ENCODE measurements around the gene SMPD4.
"Not testable (repeated sequence)": the region's sequence is repeated elsewhere in the genome, so short reads cannot be mapped to it uniquely, and the experiment has no call there.

The SMPD4 gene

GRCh38 chr2:130150181-130151144 is 30.9 kb downstream of the SMPD4 start:
- Histone ChIP-seq H3K9me3 (ENCODE audit: low read length) (no peaks in the 10 kb centered on the region), H3K27me3 (ENCODE audit: insufficient read depth, low read length) (no peaks in the 10 kb centered on the region), H3K4me3 (ENCODE audit: low read length) (no peak overlapping the region), H2AFZ (ENCODE audit: low read depth, low read length) (no peak overlapping the region), H3K4me1 (ENCODE audit: insufficient read depth, low read length) (no peaks in the 10 kb centered on the region), H3K36me3 (ENCODE audit: insufficient read depth, low read length) (peaks cover 22% of the 10 kb centered on the region)

GRCh38 chr2:130148515-130148914 is 32.9 kb downstream of the SMPD4 start:
- not testable (repeated sequence) for H3K27me3 ChIP-seq (ENCODE audit: insufficient read depth, low read length); H3K4me3 ChIP-seq (ENCODE audit: low read length); H2AFZ ChIP-seq (ENCODE audit: low read depth, low read length); H3K4me1 ChIP-seq (ENCODE audit: insufficient read depth, low read length); H3K9me3 ChIP-seq (ENCODE audit: low read length)
- H3K36me3 ChIP-seq (ENCODE audit: insufficient read depth, low read length), result peaks cover 11% of the 10 kb centered on the region

- not testable (repeated sequence) for H3K27me3 ChIP-seq (ENCODE audit: insufficient read depth, low read length)
Measured at GRCh38 chr2:130145006-130145414, 36.4 kb downstream of the SMPD4 start, which contains the start of gene CCDC74B. CCDC74B (minus strand) TSS chr2:130145112; CDS start chr2:130144996, 116 bp downstream.

GRCh38 chr2:130143266-130144039 is 37.9 kb downstream of the SMPD4 start:
- H3K4me3 ChIP-seq (ENCODE audit: low read length); H3K9me3 ChIP-seq (ENCODE audit: low read length); H2AFZ ChIP-seq (ENCODE audit: low read depth, low read length); H3K27me3 ChIP-seq (ENCODE audit: insufficient read depth, low read length); H3K4me1 ChIP-seq (ENCODE audit: insufficient read depth, low read length); H3K36me3 ChIP-seq (ENCODE audit: insufficient read depth, low read length): not testable (repeated sequence)

More at GRCh38 chr2:130145006-130145414, 36.4 kb downstream of the SMPD4 start, which contains the start of gene CCDC74B:
- peak within 1 kb of the TSS; percentile 34 for H3K4me3 ChIP-seq (ENCODE audit: low read length)
- H3K36me3 ChIP-seq (ENCODE audit: insufficient read depth, low read length); H3K9me3 ChIP-seq (ENCODE audit: low read length); H2AFZ ChIP-seq (ENCODE audit: low read depth, low read length); H3K4me1 ChIP-seq (ENCODE audit: insufficient read depth, low read length): not testable (repeated sequence)

GRCh38 chr2:130142396-130143265 is 38.8 kb downstream of the SMPD4 start:
- H3K9me3 ChIP-seq (ENCODE audit: low read length); H3K4me1 ChIP-seq (ENCODE audit: insufficient read depth, low read length); H3K4me3 ChIP-seq (ENCODE audit: low read length); H3K36me3 ChIP-seq (ENCODE audit: insufficient read depth, low read length); H3K27me3 ChIP-seq (ENCODE audit: insufficient read depth, low read length); H2AFZ ChIP-seq (ENCODE audit: low read depth, low read length): not testable (repeated sequence)

GRCh38 chr2:130141645-130142370 is 39.6 kb downstream of the SMPD4 start:
- not testable (repeated sequence) for H3K9me3 ChIP-seq (ENCODE audit: low read length); H3K4me3 ChIP-seq (ENCODE audit: low read length); H3K27me3 ChIP-seq (ENCODE audit: insufficient read depth, low read length); H2AFZ ChIP-seq (ENCODE audit: low read depth, low read length); H3K4me1 ChIP-seq (ENCODE audit: insufficient read depth, low read length); H3K36me3 ChIP-seq (ENCODE audit: insufficient read depth, low read length)

- H3K36me3 ChIP-seq (ENCODE audit: insufficient read depth, low read length); H3K4me3 ChIP-seq (ENCODE audit: low read length); H3K27me3 ChIP-seq (ENCODE audit: insufficient read depth, low read length): not testable (repeated sequence)
Measured at GRCh38 chr2:130141002-130141401, 40.4 kb downstream of the SMPD4 start.

GRCh38 chr2:130140516-130140915 is 40.9 kb downstream of the SMPD4 start:
- H3K36me3 ChIP-seq (ENCODE audit: insufficient read depth, low read length); H3K27me3 ChIP-seq (ENCODE audit: insufficient read depth, low read length); H2AFZ ChIP-seq (ENCODE audit: low read depth, low read length); H3K4me1 ChIP-seq (ENCODE audit: insufficient read depth, low read length); H3K4me3 ChIP-seq (ENCODE audit: low read length); H3K9me3 ChIP-seq (ENCODE audit: low read length): not testable (repeated sequence)

More at GRCh38 chr2:130141002-130141401, 40.4 kb downstream of the SMPD4 start:
- not testable (repeated sequence) for H2AFZ ChIP-seq (ENCODE audit: low read depth, low read length); H3K9me3 ChIP-seq (ENCODE audit: low read length); H3K4me1 ChIP-seq (ENCODE audit: insufficient read depth, low read length)

- not testable (repeated sequence) for H3K4me1 ChIP-seq (ENCODE audit: insufficient read depth, low read length); H3K4me3 ChIP-seq (ENCODE audit: low read length); H3K36me3 ChIP-seq (ENCODE audit: insufficient read depth, low read length); H3K27me3 ChIP-seq (ENCODE audit: insufficient read depth, low read length); H2AFZ ChIP-seq (ENCODE audit: low read depth, low read length); H3K9me3 ChIP-seq (ENCODE audit: low read length)
Measured at GRCh38 chr2:130139331-130140280, 41.8 kb downstream of the SMPD4 start.

- not testable (repeated sequence) for H3K4me1 ChIP-seq (ENCODE audit: insufficient read depth, low read length); H3K36me3 ChIP-seq (ENCODE audit: insufficient read depth, low read length); H3K9me3 ChIP-seq (ENCODE audit: low read length); H3K4me3 ChIP-seq (ENCODE audit: low read length); H3K27me3 ChIP-seq (ENCODE audit: insufficient read depth, low read length); H2AFZ ChIP-seq (ENCODE audit: low read depth, low read length)
Measured at GRCh38 chr2:130138841-130139251, 42.6 kb downstream of the SMPD4 start.

- H2AFZ ChIP-seq (ENCODE audit: low read depth, low read length); H3K4me1 ChIP-seq (ENCODE audit: insufficient read depth, low read length); H3K36me3 ChIP-seq (ENCODE audit: insufficient read depth, low read length); H3K4me3 ChIP-seq (ENCODE audit: low read length); H3K27me3 ChIP-seq (ENCODE audit: insufficient read depth, low read length); H3K9me3 ChIP-seq (ENCODE audit: low read length): not testable (repeated sequence)
Measured at GRCh38 chr2:130138326-130138725, 43.1 kb downstream of the SMPD4 start.
